Esophagus squamous epithelium (tissue), 5 donors: ENCODE data around the gene NAV2. TPM values are rescaled to one million over a fixed set of nuclear protein-coding genes. Genes with fewer than 3 reads are reported as not detected.
"Not testable (repeated sequence)": the region's sequence is repeated elsewhere in the genome, so short reads cannot be mapped to it uniquely, and the experiment has no call there.

Source experiments
- DNase-seq: peaks from one replicate; lab custom pipeline; 2025; lab: John Stamatoyannopoulos, UW
- H3K27ac ChIP-seq, 4 donors: fragments of 200-600 bp; sonication (generic); one replicate each; pipeline ENCODE4 v1.5.1; 2016 to 2019; ENCODE audit warnings: mild to moderate bottlenecking in 1 of 4
- H3K27me3 ChIP-seq, 4 donors: fragments of 200-600 bp; sonication (generic); 1 replicate in 3 of 4; 2 replicates in 1 of 4; pipeline versions ENCODE4 v1.5.1 to v1.6.0; 2017 to 2021; ENCODE audit warnings: antibody characterized with exemption in 1 of 4
- H3K36me3 ChIP-seq, 3 donors: fragments of 200-600 bp; sonication (generic); one replicate each; pipeline ENCODE4 v1.5.1; 2016 to 2019
- H3K4me1 ChIP-seq, 3 donors: fragments of 200-600 bp; sonication (generic); one replicate each; pipeline ENCODE4 v1.5.1; 2017 to 2019
- H3K4me3 ChIP-seq, 4 donors: fragments of 200-600 bp; sonication (generic); 1 replicate in 3 of 4; 2 replicates in 1 of 4; pipeline ENCODE4 v1.5.1; 2016 to 2019; ENCODE audit warnings: mild to moderate bottlenecking in 2 of 4, moderate library complexity in 1 of 4
- H3K9me3 ChIP-seq, 3 donors: fragments of 200-600 bp; sonication (generic); one replicate each; pipeline ENCODE4 v1.5.1; 2016 to 2019
- CTCF ChIP-seq, 6 experiments: fragments of 450-650 bp in 4 of 6; fragments of 200-600 bp in 2 of 6; sonication (generic) in 2 of 6; IDR thresholded peaks; one replicate each; pipeline ENCODE4 v1.5.1; 2016 to 2019; ENCODE audit warnings: antibody characterized with exemption in 6 of 6, mild to moderate bottlenecking in 4 of 6, moderate library complexity in 4 of 6
- POLR2A ChIP-seq, 4 donors: fragments of 450-650 bp; IDR thresholded peaks; one replicate each; pipeline ENCODE4 v1.6.1; 2017; ENCODE audit warnings: antibody characterized with exemption in 4 of 4, mild to moderate bottlenecking in 4 of 4, moderate library complexity in 3 of 4
- WGBS, 2 donors: methylation state at CpG; one replicate each; pipeline ENCODE4 v1.1.5; 2018; 5-methylcytosine and 5-hydroxymethylcytosine counted together
- intact Hi-C: fragments of 100-400 bp; cut with DNase I; formaldehyde crosslinking; loops from one replicate; pipeline ENCODE4 v1.15.0; 2022
- total RNA-seq, 4 donors: library from RNA; depleted of rRNA; stranded (reverse); fragments of >200 nt; gene quantifications; one replicate each; pipeline ENCODE4 v1.1.0, GENCODE V29; 2016
- donor health status: DM: yes; HTN: yes; CAD: no.

The NAV2 gene
- total RNA-seq, 4 donors from 2014 or later = 4.9 to 19.1 (median 14.6) TPM

- no peak for DNase-seq
- no peak overlapping the region for H3K27ac ChIP-seq
- H3K36me3 ChIP-seq = no peaks in the 10 kb centered on the region
- intact Hi-C loops = no loop called here
- TF ChIP-seq CTCF (IDR thresholded peaks at IDR 0.05) = no peak
- WGBS, 2 donors = 59 to 75% methylated on average over 1 of the region's 1 CpG
- no peaks in the 10 kb centered on the region for H3K27me3 ChIP-seq
- no peaks in the 10 kb centered on the region for H3K9me3 ChIP-seq
- H3K4me1 ChIP-seq = no peaks in the 10 kb centered on the region
- H3K4me3 ChIP-seq = no peak overlapping the region
Measured at GRCh38 chr11:19890308-19890707, 177.7 kb downstream of the NAV2 start.

GRCh38 chr11:19891022-19891421, 178.4 kb downstream of the NAV2 start:
- no peak for TF ChIP-seq CTCF (IDR thresholded peaks at IDR 0.05)
- no peak for TF ChIP-seq POLR2A (IDR thresholded peaks at IDR 0.05)
- DNase-seq = no peak
- Histone ChIP-seq H3K4me3 (no peak overlapping the region), H3K9me3 (no peaks in the 10 kb centered on the region), H3K4me1 (no peaks in the 10 kb centered on the region), H3K36me3 (no peaks in the 10 kb centered on the region), H3K27ac (no peak overlapping the region), H3K27me3 (no peaks in the 10 kb centered on the region)
- intact Hi-C loops = no loop called here

- DNase-seq = no peak
- no peak for TF ChIP-seq POLR2A (IDR thresholded peaks at IDR 0.05)
- TF ChIP-seq CTCF (IDR thresholded peaks at IDR 0.05) = no peak
- no peaks in the 10 kb centered on the region for H3K27me3 ChIP-seq
Measured at GRCh38 chr11:19892387-19892786, 179.8 kb downstream of the NAV2 start.

GRCh38 chr11:19892876-19893275, 180.2 kb downstream of the NAV2 start:
- Histone ChIP-seq H3K9me3 (no peaks in the 10 kb centered on the region), H3K4me1 (no peaks in the 10 kb centered on the region), H3K36me3 (no peaks in the 10 kb centered on the region), H3K27ac (no peak overlapping the region), H3K4me3 (no peak overlapping the region), H3K27me3 (no peaks in the 10 kb centered on the region)
- DNase-seq = no peak
- WGBS, 2 donors = 76 to 81% methylated on average over 1 of the region's 1 CpG
- intact Hi-C loops = no loop called here
- no peak for TF ChIP-seq POLR2A (IDR thresholded peaks at IDR 0.05)
- no peak for TF ChIP-seq CTCF (IDR thresholded peaks at IDR 0.05)

More at GRCh38 chr11:19892387-19892786, 179.8 kb downstream of the NAV2 start:
- intact Hi-C loops = no loop called here
- Histone ChIP-seq H3K9me3 (no peaks in the 10 kb centered on the region), H3K4me1 (no peaks in the 10 kb centered on the region), H3K36me3 (no peaks in the 10 kb centered on the region), H3K4me3 (no peak overlapping the region), H3K27ac (no peak overlapping the region)
- 76 to 86% methylated on average over 7 to 11 of the region's 11 CpGs for WGBS, 2 donors

- intact Hi-C loops = no loop called here
- no peak overlapping the region for H3K27ac ChIP-seq
- WGBS, 2 donors = 82 to 94% methylated on average over 2 of the region's 2 CpGs
- no peaks in the 10 kb centered on the region for H3K36me3 ChIP-seq
- no peak overlapping the region for H3K4me3 ChIP-seq
- no peaks in the 10 kb centered on the region for H3K4me1 ChIP-seq
- H3K27me3 ChIP-seq = no peaks in the 10 kb centered on the region
- H3K9me3 ChIP-seq = no peaks in the 10 kb centered on the region
- TF ChIP-seq POLR2A (IDR thresholded peaks at IDR 0.05) (no peak), CTCF (IDR thresholded peaks at IDR 0.05) (no peak)
- no peak for DNase-seq
Measured at GRCh38 chr11:19894404-19894803, 181.8 kb downstream of the NAV2 start.

- DNase-seq, intact Hi-C loops, H3K27ac ChIP-seq: not testable (repeated sequence)
Measured at GRCh38 chr11:19895037-19895436, 182.4 kb downstream of the NAV2 start.

More at GRCh38 chr11:19895037-19895436, 182.4 kb downstream of the NAV2 start:
- not testable (repeated sequence) for H3K27me3 ChIP-seq, H3K4me3 ChIP-seq, H3K9me3 ChIP-seq, H3K36me3 ChIP-seq, H3K4me1 ChIP-seq
- 78 to 90% methylated on average over 3 of the region's 3 CpGs for WGBS, 2 donors
